GM13977 (cell line): ENCODE measurements around the gene GPSM1.

Experiments
- DNase-seq: peaks from one replicate; pipeline ENCODE4 v3.0.0; 2012; ENCODE audit warnings: low spot score
- in situ Hi-C: fragments of 300-500 bp; cut with MboI; formaldehyde crosslinking; loops from one replicate; pipeline ENCODE4 v1.12.0; 2022; ENCODE audit warnings: low sequenced_read_pairs, low pct_unique_long_range_greater_than_20kb, mixed read lengths, inconsistent platforms; ENCODE audit not compliant: unreplicated experiment
- TF ChIP-seq, protein P1 (sequence below): IDR thresholded peaks from 2 replicates; pipeline ENCODE4 v1.5.1; 2012; ENCODE audit warnings: mild to moderate bottlenecking, control low read depth; ENCODE audit not compliant: insufficient read depth; ENCODE audit errors: extremely low read depth, missing control alignments

The GPSM1 gene

DNA sequence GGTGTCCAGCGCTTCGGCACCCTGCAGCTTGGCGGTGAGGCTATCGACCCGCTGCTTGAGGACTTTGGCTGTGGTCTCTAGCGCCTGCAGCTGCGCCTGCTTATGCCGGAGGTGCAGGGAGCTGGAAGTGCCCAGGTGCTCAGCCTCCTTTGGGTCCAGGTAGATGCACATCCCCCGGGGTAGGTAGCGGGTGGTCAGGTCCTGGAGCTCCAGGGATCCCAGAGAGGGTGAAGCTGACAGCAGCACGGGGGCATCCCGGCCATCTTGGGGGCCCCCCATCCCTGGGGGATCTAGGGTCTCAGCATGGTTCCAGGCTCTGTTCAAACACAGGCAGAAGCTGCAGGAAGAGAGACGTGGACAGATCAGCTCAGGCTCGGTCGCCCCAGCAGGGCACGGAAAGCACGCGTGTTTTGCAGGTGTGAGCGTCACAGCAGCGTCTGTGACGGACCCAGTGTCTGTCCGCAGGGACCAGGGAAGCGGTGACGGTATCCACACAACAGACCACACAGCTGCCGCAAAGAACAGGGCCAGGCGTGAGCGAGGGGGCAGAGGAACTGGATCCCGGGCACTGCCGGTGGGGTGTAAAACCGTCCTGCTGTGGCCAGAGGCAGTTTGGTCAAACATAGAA lies 40.9 kb upstream of the GPSM1 start:
- TF ChIP-seq, protein P1, sequence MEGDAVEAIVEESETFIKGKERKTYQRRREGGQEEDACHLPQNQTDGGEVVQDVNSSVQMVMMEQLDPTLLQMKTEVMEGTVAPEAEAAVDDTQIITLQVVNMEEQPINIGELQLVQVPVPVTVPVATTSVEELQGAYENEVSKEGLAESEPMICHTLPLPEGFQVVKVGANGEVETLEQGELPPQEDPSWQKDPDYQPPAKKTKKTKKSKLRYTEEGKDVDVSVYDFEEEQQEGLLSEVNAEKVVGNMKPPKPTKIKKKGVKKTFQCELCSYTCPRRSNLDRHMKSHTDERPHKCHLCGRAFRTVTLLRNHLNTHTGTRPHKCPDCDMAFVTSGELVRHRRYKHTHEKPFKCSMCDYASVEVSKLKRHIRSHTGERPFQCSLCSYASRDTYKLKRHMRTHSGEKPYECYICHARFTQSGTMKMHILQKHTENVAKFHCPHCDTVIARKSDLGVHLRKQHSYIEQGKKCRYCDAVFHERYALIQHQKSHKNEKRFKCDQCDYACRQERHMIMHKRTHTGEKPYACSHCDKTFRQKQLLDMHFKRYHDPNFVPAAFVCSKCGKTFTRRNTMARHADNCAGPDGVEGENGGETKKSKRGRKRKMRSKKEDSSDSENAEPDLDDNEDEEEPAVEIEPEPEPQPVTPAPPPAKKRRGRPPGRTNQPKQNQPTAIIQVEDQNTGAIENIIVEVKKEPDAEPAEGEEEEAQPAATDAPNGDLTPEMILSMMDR: no peak
- in situ Hi-C loops: no loop called here
- no peak for DNase-seq

DNA sequence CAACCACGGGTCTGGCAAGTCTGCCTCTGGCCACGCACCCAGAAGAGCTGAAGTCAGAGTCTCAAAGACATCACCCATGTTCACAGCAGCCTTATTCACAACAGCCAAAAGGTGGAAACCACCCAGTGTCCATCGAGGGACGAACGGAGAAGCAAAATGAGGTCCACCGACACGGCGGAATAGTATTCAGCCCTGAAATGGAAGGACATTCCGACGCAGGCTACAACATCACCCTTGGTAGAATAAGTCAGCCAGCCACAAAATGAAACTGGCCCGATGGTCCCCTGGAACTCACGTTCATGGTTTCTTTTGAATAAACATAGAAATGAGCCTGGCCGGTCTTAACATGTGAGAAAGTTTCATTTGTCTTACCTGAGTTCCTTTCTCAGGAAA lies 40.4 kb upstream of the GPSM1 start:
- in situ Hi-C loops: no loop called here
- DNase-seq: no peak
- TF ChIP-seq, protein P1: no peak

DNA sequence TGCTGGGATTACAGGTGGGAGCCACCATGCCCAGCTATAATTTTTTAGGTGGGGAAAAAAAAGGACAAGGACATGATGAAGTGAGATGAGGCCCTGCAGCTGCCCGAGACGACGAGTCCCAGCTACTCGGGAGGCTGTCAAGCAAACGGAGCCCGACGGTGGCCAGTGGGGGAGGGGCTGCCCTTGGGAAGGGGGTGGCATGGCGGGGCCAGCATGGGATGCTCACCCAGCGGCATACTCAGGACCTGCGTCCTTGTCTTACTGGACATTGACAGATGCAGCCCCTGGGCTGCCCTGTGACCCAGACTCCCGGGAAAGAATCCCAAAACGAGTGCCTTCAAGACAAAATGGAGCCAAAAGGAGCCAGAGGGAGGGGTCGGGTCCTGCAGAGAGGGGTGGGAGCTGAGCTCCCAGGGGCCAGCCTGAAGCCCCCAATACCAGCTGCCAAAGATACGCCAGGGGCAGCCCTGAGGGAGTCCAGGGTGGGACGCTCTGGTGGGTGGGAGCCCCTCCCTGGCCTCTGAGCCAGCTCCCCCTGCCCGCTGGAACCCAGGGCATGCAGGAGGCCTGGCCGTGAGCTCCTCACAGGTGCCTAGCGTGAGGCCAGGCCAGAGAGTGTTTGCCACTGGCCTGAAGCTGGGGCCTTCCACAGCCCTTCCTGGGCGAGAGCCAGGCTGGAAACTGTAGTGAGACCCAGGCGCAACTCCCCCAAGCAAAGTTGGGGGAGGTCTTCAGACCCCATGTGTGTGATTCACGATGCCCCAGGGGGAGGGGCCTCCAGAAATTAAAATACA lies 39.2 kb upstream of the GPSM1 start:
- DNase-seq: no peak
- TF ChIP-seq, protein P1: no peak
- in situ Hi-C loops: no loop called here

DNA sequence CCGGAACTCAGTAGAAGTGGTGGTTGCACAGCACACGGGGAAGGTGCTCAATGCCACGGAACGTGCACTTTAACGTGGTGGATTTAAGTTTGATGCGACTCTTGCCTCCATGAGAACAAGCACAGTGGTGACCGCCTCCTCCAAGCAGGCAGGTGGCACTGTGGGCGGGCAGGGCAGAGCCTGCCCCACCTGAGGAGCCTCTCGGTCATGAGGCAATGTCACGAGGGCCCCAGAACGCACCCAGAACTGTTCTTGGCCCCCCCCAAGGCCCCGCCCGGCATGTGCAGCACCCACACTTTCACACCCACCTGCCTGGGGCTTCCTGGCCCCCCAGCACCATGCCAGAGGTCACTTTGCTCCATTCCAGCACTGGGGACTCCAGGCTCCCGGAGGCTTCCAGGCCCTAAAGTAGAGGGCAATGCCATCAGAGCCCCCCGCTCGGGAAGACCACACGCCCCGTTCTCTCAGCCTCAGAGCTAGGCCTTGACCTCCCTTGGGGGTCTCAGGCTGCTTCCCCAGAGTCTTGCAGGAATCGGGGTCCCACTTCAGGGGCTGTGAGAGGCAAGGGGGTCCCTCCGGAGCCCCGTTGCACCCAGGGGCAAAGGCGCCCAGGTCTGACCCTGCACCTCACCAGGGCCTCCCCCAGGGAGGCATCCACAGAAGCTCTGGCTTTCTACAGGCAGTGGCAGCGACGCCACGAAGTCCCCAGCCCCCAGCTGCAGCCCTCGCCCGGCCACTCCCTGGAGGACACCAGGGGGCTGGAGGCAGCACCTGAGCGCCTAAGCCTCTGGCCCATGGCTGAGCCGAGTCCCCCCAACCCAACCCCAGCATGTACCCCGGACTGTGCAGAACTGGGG lies 37.5 kb upstream of the GPSM1 start:
- TF ChIP-seq, protein P1: no peak
- no peak for DNase-seq
- in situ Hi-C loops: no loop called here

DNA sequence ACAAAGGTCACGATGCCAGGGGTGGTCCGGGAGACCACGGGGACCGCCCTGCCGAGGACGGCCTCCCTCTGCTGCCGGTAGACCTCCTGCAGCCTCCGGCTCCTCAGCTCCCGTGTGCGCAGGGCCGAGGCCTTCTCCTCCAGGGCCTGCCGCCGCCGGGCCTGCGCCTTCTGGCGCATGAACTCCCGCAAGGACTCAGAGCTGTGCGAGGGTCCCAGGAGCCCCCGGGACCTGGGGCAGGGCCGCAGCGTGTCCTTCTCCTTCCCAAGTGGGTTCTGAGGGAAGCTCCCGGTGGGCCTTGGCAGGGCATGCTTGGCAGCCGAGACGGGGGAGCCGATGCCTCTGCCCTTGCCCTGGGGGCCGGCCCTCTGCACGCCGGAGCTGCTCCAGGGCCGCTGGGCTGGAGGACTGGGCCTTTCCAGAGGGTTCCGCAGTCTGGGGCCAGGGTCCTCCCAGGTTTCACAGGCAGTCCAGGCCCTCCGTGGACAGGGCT lies 36.8 kb upstream of the GPSM1 start:
- in situ Hi-C loops: no loop called here
- DNase-seq: no peak
- TF ChIP-seq, protein P1: no peak

DNA sequence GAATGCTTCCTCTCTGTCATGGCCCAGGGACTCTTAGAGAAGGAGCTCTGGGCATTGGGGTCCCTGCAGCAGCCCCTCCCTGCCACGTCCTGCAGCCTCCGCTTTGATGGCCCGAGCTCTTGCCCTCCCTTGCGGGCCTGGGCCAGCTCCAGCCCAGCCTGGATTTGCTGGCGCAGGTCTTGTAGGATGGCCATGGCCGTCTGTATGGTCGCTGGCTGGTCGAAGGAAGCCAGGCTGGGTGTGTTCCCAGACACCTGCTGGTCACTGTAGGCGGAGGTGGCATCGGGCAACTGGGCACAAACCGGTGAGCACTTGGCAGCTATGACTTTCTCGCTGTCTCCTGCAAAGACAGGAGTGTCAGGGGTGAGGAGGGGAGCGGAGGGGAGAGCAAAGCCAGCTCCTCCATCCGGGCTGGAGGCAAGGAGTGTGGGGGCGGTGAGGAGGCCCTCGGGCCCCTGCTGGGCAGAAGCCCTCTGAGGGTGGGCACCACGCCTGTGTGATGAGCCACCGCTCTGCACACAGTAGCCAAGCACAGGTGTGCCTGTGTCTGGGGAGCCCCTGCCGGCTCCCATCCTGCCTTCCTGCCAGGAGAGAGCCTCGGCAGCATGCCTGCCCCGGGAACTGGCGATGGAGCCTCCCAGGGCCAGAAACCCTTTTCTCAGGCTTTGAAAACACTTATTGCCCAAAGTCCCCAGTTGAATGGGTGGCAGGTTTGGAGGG lies 35.9 kb upstream of the GPSM1 start:
- TF ChIP-seq, protein P1: no peak
- DNase-seq: no peak
- in situ Hi-C loops: no loop called here
